HG03108 (cell line): Measurements from ENCODE around the gene GRIK4.

Experiments used
- ATAC-seq: cut with Tn5 transposase; IDR thresholded peaks from one replicate; pipeline ENCODE4 v1.9.1; 2021; ENCODE audit warnings: moderate library complexity; ENCODE audit not compliant: unreplicated experiment

GRIK4 gene

DNA sequence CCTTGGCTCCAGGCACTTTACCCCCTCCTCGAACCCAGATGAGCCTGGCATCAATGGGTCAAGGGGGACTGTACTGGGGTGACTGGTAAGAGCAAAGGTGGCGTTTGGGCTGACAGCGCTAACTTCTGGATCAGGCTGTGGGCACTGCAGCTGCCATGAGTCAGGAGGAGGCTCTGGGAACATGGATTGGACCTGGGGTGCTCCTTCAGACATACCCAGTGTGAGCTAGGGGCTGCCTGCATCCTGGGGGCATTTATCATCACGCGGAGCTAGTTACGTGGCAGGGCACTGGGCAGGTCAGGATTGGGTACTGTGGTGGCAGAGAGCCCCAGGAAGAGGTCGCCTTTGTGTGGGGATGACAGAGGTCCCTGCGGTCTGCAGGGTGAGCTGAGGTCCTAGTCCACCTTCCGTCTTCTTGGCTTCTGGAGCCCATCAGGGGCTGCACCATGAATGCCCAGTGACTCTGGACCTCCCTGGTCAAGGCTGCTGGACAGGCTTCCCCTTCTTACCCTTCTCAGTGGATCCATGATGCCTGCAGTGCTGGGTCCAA, 13.1 kb downstream of the GRIK4 start:
- no peak for ATAC-seq

DNA sequence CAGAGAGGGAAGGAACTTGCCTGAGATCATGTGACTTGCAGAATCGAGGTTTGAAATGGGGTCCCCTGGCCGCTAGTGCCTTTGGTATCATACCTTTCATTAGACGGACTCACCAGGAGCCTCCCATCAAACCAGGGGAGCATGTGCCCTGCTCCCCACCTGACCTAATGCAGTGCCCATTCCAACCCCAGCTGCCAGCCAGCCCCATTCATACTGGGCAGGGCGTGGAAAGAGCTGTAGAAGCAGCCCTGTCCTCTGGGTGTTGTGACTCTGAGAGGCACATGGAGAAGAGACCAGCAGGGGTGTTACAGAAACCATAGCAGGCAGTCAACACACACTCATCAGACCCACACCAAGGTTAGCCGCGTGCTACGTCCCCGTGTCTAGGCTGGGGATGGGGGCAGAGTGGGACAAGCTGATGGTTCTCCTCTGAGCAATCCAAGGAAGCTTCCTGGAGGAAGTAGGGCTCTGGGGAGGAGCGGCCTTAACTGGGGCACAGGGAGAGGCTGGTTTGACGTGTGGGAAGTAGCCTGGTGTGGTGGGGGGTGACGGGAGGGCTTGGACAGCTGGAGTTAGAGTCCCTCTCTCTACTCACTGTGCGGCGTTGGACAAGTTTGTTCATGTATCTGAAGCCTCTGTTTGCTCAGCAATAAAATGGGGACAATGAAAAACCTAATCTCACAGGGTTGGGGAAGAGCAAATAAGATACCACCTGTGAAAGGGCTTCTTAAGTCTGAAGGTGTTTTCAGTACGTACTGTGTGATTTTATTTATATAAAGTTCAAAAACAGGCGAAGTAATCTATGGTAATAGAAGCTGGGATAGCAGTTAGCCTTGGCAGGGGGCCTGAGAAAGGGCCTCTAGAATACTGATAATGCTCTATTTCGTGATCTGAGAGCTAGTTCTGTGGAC, 14.0 kb downstream of the GRIK4 start:
- ATAC-seq, result no peak

DNA sequence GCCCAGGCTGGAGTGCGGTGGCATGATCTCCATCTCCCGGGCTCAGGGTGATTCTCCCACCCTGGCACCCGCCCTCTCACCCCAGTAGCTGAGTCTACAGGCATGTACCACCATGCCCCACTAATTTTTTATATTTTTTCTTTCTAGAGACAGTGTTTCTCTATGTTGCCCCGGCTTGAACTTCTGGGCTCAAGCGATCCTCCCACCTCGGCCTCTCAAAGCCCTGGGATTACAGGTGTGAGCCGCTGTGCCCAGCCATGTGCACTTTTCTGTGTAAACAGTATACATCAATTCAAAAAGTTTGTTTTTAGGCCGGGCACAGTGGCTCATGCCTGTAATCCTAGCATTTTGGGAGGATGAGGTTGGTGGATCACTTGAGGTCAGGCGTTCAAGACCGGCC, 14.7 kb downstream of the GRIK4 start:
- ATAC-seq, result no peak

DNA sequence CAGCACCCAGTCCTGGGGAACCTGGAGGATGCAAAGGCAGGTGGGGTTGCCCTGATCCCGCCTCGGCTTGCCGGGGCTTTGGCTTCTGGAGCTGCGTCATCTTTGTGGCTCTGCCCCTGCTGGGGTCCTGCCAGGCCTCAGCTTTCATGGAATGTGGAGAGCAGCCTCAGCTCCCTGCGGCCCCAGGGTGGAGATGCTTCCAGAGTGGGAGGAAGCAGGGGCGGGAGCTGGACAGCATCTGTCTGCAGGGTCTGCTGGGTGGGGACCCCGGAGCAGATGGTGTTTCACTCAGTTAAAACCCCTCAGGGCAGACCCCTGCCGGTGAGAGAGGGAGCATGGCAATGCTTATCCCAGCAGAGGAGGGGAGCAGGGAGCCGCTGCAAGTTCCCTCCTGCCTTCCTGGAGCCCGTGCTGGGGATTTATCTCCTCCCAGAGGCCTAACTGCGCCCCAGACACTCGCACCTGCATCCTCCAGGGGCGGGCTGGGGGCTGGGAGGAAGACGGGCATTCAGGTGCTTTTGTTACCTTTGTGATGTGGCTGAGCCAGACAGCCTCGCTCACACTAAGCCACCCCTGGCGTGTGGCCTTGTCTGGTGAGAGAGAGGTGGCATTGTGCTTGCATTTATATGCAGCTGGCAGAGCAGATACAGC, 15.7 kb downstream of the GRIK4 start:
- ATAC-seq, result no peak

DNA sequence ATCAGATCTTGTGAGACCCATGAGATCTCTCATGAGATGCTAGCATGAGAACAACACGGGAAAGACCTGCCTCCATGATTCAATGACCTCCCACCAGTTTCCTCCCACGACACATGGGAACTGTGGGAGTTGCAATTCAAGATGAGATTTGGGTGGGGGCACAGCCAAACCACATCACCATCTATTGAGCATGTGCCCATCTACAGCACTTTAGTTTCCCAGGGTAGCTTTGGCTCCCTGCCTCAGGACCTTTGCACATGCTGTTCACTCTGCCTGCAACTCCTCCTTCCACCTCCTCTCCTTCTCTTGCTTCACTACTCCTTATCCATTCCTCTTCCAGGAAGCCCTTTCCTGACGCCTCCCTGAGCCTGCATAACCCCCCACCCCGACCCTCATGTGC, 17.2 kb downstream of the GRIK4 start:
- no peak for ATAC-seq

DNA sequence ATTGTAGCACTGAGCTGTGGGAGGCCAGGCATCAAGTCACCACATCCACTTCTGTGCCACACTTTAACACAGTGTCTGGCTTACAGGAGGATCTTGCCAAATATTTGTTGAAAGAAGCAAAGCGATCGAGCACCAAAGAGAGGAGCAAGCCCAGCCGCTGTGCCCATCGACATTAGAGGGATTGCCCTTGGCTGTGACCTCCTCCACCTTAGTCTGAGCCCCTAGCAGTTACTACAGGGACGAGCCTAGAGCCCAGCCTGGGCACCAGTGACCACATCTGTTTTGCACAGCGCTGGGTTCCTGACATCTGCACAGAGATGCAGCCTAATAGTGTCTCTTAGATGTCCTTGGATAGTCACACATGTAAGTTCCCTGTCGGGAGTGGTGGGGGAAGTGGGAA, 17.7 kb downstream of the GRIK4 start:
- ATAC-seq, result no peak

DNA sequence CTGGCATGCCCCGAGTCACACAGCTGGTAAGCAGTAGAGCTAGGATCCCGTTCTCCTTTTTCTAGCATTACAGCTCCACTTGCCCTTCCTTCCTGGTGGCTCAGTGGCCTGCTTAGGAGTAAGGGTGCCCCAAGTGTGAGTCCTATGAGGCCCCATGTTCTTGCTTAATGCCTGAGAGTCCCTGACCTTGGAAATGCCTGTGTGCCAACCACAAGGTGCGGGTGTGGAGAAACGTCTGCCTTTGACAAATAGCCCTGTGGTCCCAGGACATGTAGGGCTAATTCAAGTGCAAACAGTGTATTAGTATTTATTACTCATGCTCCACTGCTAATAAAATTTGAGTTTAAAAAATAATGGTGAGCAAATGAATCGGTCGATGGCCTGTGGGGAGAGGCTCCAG, 18.4 kb downstream of the GRIK4 start:
- no peak for ATAC-seq

DNA sequence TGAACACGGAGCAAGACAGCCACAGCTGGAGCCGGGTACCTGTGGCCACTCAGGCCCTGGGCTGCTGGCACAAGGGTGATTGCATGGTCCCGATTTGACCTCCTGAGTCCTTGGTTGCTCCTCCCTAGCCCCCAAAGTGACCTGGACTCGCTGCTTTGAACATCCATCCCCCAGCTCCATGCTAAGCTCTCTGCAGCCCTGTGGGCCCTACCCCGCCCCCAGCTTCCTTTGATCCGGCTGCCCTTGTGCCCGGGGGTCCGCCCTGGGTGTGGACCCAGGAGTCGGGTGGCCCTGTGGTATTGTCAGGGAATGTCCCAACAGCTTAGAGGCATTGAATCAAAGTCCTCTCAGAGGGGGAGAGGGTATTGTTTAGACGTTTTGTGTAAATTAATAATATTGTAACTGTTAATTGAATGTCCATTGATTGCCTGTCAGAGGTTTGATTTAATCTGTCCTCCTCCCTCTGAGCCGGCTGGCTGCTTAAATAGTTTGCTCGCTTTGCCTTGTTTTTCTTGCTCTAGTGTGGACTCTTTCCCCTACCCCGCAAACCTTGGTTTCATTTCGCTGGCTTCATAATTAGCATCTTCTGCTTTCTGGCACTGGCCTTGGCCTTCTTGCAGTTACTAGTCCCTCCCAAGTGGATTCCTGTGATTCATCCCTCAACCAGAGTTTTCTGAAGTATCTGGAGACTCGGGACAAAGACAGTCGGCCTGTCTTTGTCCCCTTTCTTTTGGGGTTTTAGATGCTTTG, 20.7 kb downstream of the GRIK4 start:
- ATAC-seq, result no peak

DNA sequence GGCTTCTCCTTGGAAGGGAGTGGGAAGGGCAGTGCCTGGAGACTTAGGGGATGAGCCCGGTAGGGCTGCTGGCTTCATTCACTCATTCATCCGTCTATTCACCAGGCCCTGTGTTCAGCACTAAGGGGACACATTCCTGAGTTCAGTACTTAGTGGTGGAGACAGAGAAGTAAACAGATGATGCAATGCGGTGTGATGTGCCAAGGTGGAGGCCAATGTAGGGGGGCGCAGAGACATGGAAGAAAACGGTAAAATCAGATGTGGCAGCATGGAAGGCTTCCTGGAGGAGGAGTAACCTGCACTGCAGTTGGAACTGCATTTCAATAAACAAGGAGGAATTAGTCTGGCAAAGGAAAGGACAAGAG, 21.3 kb downstream of the GRIK4 start:
- no peak for ATAC-seq

DNA sequence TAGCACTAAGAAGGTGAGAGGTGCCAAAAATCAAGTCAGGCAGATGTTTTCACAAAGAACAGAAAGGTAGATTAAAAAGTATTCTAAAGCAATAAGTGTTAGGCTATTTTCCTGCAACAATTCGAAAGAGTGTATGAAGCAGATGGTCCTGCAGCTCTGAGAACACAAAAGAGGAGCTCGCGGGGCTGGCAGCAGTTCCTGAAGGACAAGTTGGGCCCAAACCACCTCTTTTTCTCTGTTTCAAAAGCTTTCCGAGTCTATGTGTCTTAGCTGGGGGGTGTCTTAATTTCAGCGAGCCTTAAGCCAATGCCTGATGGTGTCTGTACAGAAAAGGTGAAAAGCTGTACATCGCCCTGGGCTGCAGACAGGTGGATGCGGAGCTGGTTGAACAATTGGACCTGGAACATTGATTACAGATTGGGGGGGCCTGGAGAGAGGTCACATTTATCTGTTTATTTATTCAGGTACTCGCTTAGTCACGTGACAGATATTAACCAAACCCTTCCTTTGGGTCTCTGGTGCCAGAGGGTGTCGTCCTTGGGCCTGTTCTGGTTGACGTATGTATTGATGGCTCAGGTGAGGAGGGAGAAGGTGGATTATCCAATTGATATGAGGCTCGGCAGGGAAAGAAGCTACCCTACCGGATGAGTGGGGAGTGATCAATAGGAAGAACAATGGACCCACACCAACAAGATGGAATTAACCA, 24.7 kb downstream of the GRIK4 start:
- ATAC-seq, result no peak

DNA sequence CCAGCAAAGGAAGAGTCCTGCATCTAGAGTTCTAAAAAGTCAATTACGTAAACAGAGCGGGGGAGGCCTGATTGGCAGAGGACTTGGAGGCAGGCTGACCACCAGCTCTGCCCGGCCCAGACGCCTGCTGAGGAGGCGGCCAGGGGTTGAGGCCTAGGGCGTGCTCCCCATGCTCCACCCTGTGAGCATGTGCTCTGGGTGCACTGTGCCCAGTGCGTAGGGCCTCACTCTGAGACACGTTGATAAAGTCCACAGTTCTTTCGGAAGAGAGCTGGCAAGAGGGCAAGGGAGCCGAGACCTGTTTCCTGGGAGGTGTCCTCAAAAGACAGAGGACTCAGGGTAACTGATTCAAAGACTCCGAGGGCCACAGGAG, 25.2 kb downstream of the GRIK4 start:
- ATAC-seq, result no peak

DNA sequence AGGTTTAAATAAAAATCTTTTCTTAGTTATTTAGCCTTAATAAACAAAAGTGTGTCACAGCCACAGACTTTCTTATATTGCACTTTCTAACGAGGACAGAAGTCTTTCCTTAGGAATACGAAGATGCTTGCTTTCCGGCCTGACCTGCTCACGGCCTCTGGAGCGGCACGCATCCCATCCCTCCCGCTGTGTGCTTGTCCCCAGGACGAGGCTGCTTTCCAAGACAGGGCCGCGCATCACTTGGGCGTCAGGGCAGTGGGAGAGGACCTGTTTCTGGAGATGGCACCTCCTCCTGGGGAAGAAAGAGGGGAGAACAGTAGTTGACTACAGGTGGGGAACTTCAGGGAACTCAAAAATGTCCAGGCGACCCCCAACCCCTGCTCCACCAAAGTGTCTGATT, 26.4 kb downstream of the GRIK4 start:
- ATAC-seq, result no peak

DNA sequence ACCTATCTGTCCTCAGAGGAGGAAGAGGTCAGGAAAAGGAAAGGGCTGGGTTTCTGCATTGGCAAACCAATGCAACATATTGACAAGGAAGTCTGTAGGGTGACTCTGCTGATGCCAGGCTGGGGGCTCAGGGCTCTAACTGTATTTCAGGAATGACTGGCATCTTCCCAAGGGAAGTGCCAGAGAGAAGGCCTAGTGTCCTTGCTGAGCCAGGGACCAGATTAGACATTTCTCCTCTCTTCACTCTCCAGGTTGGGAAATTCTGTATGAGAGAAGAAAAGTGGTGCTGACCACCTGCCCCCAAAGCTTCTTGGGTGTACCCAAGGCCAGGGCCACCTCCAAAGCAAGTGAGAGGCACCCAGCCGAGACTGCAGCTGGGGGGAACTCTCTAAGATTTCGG, 27.2 kb downstream of the GRIK4 start:
- no peak for ATAC-seq

DNA sequence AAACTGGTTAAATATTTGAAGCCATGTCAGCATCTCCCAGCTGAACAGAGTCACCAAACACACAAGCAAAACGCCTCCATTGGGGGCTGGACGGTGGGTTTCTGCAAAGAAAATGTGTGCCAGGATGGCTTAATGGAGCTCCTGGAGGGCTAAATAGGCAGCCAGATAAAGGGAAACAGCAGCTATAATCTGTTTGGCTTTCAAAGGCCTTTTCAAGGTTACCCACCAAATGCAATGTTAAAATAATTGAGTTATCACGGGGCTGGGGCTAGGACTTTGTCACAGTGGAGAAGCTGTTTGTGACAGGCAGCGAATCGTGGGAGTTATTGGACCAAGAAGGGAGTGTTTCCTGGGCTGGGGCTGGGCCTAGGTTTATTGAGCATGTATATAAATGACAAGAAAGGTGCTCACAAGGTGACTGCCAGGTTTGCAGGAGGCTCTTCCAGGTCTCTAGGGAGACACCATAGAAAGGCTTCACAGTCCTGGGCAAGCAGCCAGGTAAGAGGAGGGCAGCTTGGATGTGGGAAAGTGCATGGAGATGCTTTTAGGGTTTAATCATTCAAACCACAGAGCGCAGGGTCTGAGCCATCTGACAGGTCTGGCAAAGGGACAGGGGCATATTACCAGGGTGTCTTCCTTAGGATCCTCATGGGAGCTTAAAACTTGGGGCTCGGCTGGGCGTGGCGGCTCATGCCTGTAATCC, 28.3 kb downstream of the GRIK4 start:
- no peak for ATAC-seq

DNA sequence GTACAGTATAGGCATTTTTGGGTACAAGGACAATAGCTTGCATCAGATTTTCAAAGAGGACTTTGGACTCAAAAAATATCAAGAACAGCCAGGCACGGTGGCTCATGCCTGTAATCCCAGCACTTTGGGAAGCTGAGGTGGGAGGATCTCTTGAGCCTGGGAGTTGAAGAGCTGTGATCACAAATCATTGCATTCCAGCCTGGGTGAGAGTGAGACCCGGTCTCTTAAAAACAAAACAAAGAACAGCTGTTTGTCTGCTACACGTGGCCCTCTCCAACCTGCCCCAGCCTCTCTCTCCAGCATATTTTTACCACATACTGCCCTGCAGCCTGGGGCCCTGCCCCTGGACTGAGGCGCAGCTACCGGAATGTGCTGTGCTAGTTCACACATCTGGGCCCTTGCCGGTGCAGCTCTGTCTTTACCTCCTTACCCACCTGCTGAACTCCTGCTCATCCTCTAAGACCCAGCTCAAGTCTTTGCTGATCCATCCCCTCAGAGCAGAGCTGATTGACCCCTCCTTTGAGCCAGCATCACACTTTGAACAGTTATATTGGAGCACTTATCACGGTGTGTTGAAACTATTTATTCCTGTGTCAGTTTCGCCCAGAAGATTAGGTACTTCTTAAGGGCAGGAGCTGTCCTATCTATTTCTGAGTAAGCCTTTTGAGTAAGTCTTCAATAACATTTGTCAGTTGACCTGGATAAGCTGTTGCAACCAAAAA, 29.4 kb downstream of the GRIK4 start:
- no peak for ATAC-seq

DNA sequence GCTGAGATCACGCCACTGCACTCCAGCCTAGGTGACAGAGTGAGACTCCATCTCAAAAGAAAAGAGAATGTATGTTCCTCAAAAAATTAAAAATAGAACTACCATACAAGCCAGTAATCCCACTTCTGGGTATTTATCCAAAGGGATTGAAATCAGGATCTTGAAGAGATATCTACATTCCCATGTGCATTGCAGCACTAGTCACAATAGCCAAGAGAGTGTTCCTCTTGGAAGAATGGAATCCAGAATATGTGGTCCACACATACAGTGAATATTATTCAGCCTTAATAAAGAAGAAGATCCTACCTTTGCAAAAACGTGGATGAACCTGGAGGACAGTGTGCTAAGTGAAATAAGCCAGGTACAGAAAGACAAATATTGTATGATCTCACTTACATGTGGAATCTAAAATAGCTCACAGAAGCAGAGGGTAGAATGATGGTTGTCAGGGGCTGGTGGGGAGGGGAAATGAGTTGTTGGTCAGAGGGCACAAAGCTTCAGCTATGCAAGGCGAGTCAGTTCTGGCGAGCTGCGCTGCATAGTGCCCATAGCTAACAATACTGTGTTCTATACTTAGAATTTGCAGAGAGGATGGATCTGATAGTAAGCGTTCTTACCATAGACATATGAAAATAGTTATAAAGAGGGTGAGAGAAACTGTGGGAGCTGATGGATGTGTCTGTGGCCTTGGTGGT, 32.1 kb downstream of the GRIK4 start:
- ATAC-seq, result no peak

DNA sequence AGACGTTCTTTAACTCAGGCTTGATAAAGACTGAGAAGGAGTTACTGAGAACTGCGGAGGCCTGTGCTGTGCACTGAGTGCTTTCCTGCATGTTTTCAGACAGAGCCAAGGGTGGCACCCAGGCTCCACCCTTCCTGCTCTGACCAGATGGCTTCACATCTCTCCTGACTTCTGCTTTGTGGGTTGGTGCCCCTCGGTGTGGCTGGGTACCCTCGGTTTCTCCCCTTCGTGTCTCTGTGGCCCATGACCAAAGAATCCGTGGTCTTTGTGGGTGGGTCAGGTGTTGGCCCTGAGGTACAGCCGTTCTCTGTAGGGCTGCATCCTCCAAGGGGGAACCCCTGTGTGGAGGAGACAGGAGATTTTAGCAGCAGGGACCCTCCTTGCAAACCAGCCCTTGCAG, 34.3 kb downstream of the GRIK4 start:
- no peak for ATAC-seq

DNA sequence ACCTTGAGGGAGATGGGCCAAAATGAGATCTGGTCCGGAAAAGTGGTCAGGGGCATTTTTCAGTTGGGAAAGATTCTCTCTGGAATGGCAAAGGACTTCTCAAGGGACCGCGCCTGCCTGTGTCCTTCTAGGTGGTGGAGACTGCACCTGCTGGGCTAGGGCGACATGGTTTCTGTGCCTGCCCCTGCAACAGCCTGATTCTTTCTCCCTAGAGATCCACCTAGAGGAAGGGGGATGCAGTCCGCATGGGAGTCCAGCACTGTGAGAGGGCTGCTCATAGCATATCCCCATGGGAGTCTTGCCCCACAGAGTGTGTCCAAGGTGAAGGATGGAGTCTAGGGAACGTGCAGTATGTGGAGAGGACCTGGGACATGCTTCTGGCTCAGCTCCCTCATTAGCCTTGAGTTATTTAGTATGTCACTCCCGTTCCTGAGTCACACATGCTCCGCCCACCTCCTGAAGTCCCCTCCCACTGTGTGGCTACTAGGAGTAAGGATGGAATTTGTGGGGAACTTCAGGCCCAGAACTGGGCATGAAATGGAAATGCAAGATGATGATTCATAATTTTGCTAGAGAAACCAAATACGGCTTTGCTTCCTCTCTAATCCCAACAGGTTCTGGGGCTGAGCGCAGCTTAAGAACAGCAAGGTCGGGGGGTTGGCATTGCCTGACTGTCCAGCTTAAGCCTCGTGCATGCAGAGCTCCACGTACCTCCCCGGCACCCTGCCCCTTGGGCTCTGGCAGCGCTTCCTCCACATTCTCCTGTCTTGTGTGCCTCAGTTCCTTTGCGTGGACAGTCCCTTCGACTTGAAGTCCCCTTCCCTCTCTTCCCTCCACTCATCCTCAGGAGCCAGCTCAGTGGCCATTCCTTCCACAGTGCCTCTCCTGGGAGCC, 35.0 kb downstream of the GRIK4 start:
- ATAC-seq, result no peak
